HEK293 (cell line): ENCODE data around the gene DIO3.

Source experiments
- CTCF ChIA-PET: fragments of 350-600 bp; formaldehyde crosslinking; extraction: SDS; loops from one replicate; lab custom pipeline; 2021; ENCODE audit warnings: antibody characterized with exemption; lab: Yijun Ruan, JAX
- POLR2A ChIA-PET: fragments of 300-600 bp; formaldehyde crosslinking; extraction: SDS; loops from one replicate; lab custom pipeline; 2020; ENCODE audit warnings: antibody characterized with exemption, inconsistent platforms; lab: Yijun Ruan, JAX
- H3K27ac ChIP-seq: fragments of 200-500 bp; sonication (Bioruptor generic); 2 replicates; pipeline ENCODE4 v1.5.1; 2014; ENCODE audit warnings: low read depth, low read length, control low read depth, inconsistent platforms; ENCODE audit errors: extremely low read depth
- H3K36me3 ChIP-seq, 2 experiments: fragments of 200-500 bp in 1 of 2; sonication (Bioruptor generic) in 1 of 2; 1 replicate in 1 of 2; 2 replicates in 1 of 2; pipeline ENCODE4 v1.5.1; 2014 to 2017; ENCODE audit warnings: inconsistent platforms in 2 of 2, low read length in 2 of 2; ENCODE audit not compliant: control insufficient read depth in 2 of 2, insufficient read depth in 1 of 2
- H3K4me1 ChIP-seq: fragments of 200-500 bp; sonication (Bioruptor generic); 2 replicates; pipeline ENCODE4 v1.5.1; 2014; ENCODE audit warnings: mild to moderate bottlenecking, low read length, inconsistent platforms; ENCODE audit not compliant: control insufficient read depth, insufficient read depth
- H3K4me3 ChIP-seq: 2 replicates; pipeline ENCODE4 v1.5.1; 2011; ENCODE audit warnings: low read depth, mild to moderate bottlenecking, control low read depth, low read length, moderate library complexity
- H3K9me3 ChIP-seq: fragments of 200-500 bp; sonication (Bioruptor generic); 2 replicates; pipeline ENCODE4 v1.5.1; 2014; ENCODE audit warnings: low read depth, low read length, inconsistent platforms; ENCODE audit not compliant: control insufficient read depth, insufficient read depth
- BCL11A ChIP-seq: fragments of 450-650 bp; formaldehyde crosslinking; IDR thresholded peaks from 2 replicates; pipeline ENCODE4 v1.5.1; 2016; ENCODE audit warnings: low read depth, missing biosample characterization, missing genetic modification characterization
- EGR2 ChIP-seq: fragments of 450-650 bp; formaldehyde crosslinking; IDR thresholded peaks from 2 replicates; pipeline ENCODE4 v1.5.1; 2016; ENCODE audit warnings: low read depth, missing biosample characterization, missing genetic modification characterization
- WT1 ChIP-seq: fragments of 450-650 bp; formaldehyde crosslinking; IDR thresholded peaks from 2 replicates; pipeline ENCODE4 v1.5.1; 2016; ENCODE audit warnings: missing biosample characterization, missing genetic modification characterization
- ZBTB1 ChIP-seq: fragments of 450-650 bp; formaldehyde crosslinking; IDR thresholded peaks from 2 replicates; pipeline ENCODE4 v1.5.1; 2016; ENCODE audit warnings: missing biosample characterization, missing genetic modification characterization
- ZBTB17 ChIP-seq: fragments of 450-650 bp; formaldehyde crosslinking; IDR thresholded peaks from 2 replicates; pipeline ENCODE4 v1.5.1; 2016; ENCODE audit warnings: missing biosample characterization, missing genetic modification characterization
- ZFHX2 ChIP-seq: fragments of 450-650 bp; formaldehyde crosslinking; conservative IDR thresholded peaks from 2 replicates; pipeline ENCODE4 v1.5.1; 2016; ENCODE audit warnings: missing biosample characterization, missing genetic modification characterization
- ZFP3 ChIP-seq: fragments of 450-650 bp; formaldehyde crosslinking; IDR thresholded peaks from 2 replicates; pipeline ENCODE4 v1.5.1; 2016; ENCODE audit warnings: low read depth, missing biosample characterization, missing genetic modification characterization
- ZNF16 ChIP-seq: fragments of 450-650 bp; formaldehyde crosslinking; IDR thresholded peaks from 2 replicates; pipeline ENCODE4 v1.5.1; 2016; ENCODE audit warnings: low read depth, missing biosample characterization, missing genetic modification characterization
- ZNF266 ChIP-seq: fragments of 450-650 bp; formaldehyde crosslinking; IDR thresholded peaks from 2 replicates; pipeline ENCODE4 v1.5.1; 2016; ENCODE audit warnings: missing biosample characterization, missing genetic modification characterization, low read depth
- ZNF324 ChIP-seq: fragments of 450-650 bp; formaldehyde crosslinking; IDR thresholded peaks from 2 replicates; pipeline ENCODE4 v1.5.1; 2016; ENCODE audit warnings: missing biosample characterization, missing genetic modification characterization
- ZNF341 ChIP-seq: fragments of 450-650 bp; formaldehyde crosslinking; IDR thresholded peaks from 2 replicates; pipeline ENCODE4; 2016; ENCODE audit warnings: low read depth, missing biosample characterization, missing genetic modification characterization
- ZNF416 ChIP-seq: fragments of 450-650 bp; formaldehyde crosslinking; IDR thresholded peaks from 2 replicates; pipeline ENCODE4 v1.5.1; 2016; ENCODE audit warnings: missing biosample characterization, missing genetic modification characterization
- ZNF548 ChIP-seq: fragments of 450-650 bp; formaldehyde crosslinking; IDR thresholded peaks from 2 replicates; pipeline ENCODE4 v1.5.1; 2016; ENCODE audit warnings: missing biosample characterization, missing genetic modification characterization
- ZNF558 ChIP-seq: fragments of 450-650 bp; formaldehyde crosslinking; IDR thresholded peaks from 2 replicates; pipeline ENCODE4 v1.5.1; 2016; ENCODE audit warnings: missing biosample characterization, missing genetic modification characterization
- ZNF843 ChIP-seq: fragments of 450-650 bp; formaldehyde crosslinking; IDR thresholded peaks from 2 replicates; pipeline ENCODE4 v1.5.1; 2016; ENCODE audit warnings: missing biosample characterization, missing genetic modification characterization
- TF ChIP-seq, protein P1 (sequence below): fragments of 450-650 bp; formaldehyde crosslinking; IDR thresholded peaks from 2 replicates; pipeline ENCODE4 v1.5.1; 2016; ENCODE audit warnings: missing biosample characterization, missing genetic modification characterization
- TF ChIP-seq, protein P2 (sequence below): fragments of 450-650 bp; formaldehyde crosslinking; IDR thresholded peaks from 2 replicates; pipeline ENCODE4 v1.5.1; 2017; ENCODE audit warnings: missing biosample characterization, missing genetic modification characterization
- TF ChIP-seq, protein P3 (sequence below): fragments of 450-650 bp; formaldehyde crosslinking; IDR thresholded peaks from 2 replicates; pipeline ENCODE4 v1.5.1; 2016; ENCODE audit warnings: missing biosample characterization, missing genetic modification characterization

Gene DIO3

DNA sequence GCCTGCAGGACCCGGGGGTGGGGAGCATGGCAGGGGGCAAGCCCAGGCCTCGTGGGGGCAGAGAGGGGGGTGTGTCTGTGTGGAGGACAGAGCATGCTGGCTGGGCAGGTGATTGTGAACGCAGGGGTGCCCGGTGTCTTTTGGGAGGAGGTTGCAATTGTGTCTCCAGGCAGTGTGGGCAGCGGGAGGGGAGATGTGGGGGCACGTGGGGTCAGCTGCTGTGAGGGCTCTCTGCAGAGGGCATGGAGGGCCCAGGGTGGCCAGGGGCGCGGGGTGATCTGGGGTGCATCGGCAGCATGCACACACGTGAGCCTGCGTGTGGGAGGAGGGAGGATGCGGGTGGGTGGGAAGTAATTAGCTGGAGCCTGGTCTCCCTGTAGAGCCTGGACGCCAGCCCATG lies 32.2 kb upstream of the DIO3 start:
- ChIA-PET POLR2A (no interaction called here), CTCF (no interaction called here)
- no peak for TF ChIP-seq ZNF16 (tag by site-specific recombination)
- TF ChIP-seq EGR2 (tag by site-specific recombination) = peak; percentile 65; the same call in 1 of the 2 replicates
- TF ChIP-seq, protein P1, sequence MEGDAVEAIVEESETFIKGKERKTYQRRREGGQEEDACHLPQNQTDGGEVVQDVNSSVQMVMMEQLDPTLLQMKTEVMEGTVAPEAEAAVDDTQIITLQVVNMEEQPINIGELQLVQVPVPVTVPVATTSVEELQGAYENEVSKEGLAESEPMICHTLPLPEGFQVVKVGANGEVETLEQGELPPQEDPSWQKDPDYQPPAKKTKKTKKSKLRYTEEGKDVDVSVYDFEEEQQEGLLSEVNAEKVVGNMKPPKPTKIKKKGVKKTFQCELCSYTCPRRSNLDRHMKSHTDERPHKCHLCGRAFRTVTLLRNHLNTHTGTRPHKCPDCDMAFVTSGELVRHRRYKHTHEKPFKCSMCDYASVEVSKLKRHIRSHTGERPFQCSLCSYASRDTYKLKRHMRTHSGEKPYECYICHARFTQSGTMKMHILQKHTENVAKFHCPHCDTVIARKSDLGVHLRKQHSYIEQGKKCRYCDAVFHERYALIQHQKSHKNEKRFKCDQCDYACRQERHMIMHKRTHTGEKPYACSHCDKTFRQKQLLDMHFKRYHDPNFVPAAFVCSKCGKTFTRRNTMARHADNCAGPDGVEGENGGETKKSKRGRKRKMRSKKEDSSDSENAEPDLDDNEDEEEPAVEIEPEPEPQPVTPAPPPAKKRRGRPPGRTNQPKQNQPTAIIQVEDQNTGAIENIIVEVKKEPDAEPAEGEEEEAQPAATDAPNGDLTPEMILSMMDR (tag by site-specific recombination) = no peak
- TF ChIP-seq ZBTB17 (tag by site-specific recombination) = no peak
- peak; percentile 86 for TF ChIP-seq ZFHX2 (tag by site-specific recombination)
- Histone ChIP-seq H3K36me3 (no peaks in the 10 kb centered on the region), H3K4me3 (no peak overlapping the region), H3K4me1 (no peaks in the 10 kb centered on the region), H3K27ac (no peak overlapping the region), H3K9me3 (no peaks in the 10 kb centered on the region)

- no peak overlapping the region for H3K27ac ChIP-seq
- ChIA-PET CTCF (no interaction called here), POLR2A (no interaction called here)
- H3K4me1 ChIP-seq = no peaks in the 10 kb centered on the region
- TF ChIP-seq, protein P2, sequence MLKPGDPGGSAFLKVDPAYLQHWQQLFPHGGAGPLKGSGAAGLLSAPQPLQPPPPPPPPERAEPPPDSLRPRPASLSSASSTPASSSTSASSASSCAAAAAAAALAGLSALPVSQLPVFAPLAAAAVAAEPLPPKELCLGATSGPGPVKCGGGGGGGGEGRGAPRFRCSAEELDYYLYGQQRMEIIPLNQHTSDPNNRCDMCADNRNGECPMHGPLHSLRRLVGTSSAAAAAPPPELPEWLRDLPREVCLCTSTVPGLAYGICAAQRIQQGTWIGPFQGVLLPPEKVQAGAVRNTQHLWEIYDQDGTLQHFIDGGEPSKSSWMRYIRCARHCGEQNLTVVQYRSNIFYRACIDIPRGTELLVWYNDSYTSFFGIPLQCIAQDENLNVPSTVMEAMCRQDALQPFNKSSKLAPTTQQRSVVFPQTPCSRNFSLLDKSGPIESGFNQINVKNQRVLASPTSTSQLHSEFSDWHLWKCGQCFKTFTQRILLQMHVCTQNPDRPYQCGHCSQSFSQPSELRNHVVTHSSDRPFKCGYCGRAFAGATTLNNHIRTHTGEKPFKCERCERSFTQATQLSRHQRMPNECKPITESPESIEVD (tag by site-specific recombination) = no peak
- TF ChIP-seq ZBTB1 (tag by site-specific recombination) (no peak), BCL11A (tag by site-specific recombination) (no peak), ZNF843 (tag by site-specific recombination) (no peak)
- H3K9me3 ChIP-seq = no peaks in the 10 kb centered on the region
- H3K36me3 ChIP-seq = no peaks in the 10 kb centered on the region
- H3K4me3 ChIP-seq = no peak overlapping the region
Measured at GRCh38 chr14:101534198-101534597, 27.1 kb upstream of the DIO3 start.

- no peak overlapping the region for H3K27ac ChIP-seq
- POLR2A ChIA-PET = no interaction called here
- TF ChIP-seq ZNF558 (tag by site-specific recombination) (no peak), ZNF548 (tag by site-specific recombination) (no peak), WT1 (no peak)
- TF ChIP-seq, protein P3, sequence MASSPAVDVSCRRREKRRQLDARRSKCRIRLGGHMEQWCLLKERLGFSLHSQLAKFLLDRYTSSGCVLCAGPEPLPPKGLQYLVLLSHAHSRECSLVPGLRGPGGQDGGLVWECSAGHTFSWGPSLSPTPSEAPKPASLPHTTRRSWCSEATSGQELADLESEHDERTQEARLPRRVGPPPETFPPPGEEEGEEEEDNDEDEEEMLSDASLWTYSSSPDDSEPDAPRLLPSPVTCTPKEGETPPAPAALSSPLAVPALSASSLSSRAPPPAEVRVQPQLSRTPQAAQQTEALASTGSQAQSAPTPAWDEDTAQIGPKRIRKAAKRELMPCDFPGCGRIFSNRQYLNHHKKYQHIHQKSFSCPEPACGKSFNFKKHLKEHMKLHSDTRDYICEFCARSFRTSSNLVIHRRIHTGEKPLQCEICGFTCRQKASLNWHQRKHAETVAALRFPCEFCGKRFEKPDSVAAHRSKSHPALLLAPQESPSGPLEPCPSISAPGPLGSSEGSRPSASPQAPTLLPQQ (tag by site-specific recombination) = no peak
- no peaks in the 10 kb centered on the region for H3K36me3 ChIP-seq
- H3K4me3 ChIP-seq = no peak overlapping the region
- H3K9me3 ChIP-seq = no peaks in the 10 kb centered on the region
- H3K4me1 ChIP-seq = no peaks in the 10 kb centered on the region
- CTCF ChIA-PET = no interaction called here
Measured at GRCh38 chr14:101535232-101535631, 26.1 kb upstream of the DIO3 start.

- POLR2A ChIA-PET = no interaction called here
- H3K27ac ChIP-seq = no peak overlapping the region
Measured at GRCh38 chr14:101535701-101536207, 25.5 kb upstream of the DIO3 start.

More at GRCh38 chr14:101535701-101536207, 25.5 kb upstream of the DIO3 start:
- no peak overlapping the region for H3K4me3 ChIP-seq
- H3K4me1 ChIP-seq = no peaks in the 10 kb centered on the region
- CTCF ChIA-PET = no interaction called here
- TF ChIP-seq ZNF266 (tag by site-specific recombination) (no peak), ZNF416 (tag by site-specific recombination) (no peak), ZNF324 (tag by site-specific recombination) (no peak), ZNF341 (tag by site-specific recombination) (peak; percentile 41; the same call in 1 of the 2 replicates), ZFP3 (peak; percentile 76)
- TF ChIP-seq, all 188 proteins: peak for 2
- no peaks in the 10 kb centered on the region for H3K9me3 ChIP-seq
- H3K36me3 ChIP-seq = no peaks in the 10 kb centered on the region
